Adrenal gland (tissue), 12 donors: ENCODE results near the gene SIL1. TPM values are rescaled to one million over a fixed set of nuclear protein-coding genes. Genes with fewer than 3 reads are reported as not detected.
A peak's percentile ranks its signal among the peaks of the same experiment; 100 is the strongest.

ENCODE experiments used
- DNase-seq, 7 donors: peaks; one replicate each; pipeline ENCODE4 v3.0.0-alpha.2; 2019 to 2020
- H3K27ac ChIP-seq, 5 donors: fragments of 200-600 bp; sonication (generic) in 4 of 5; 1 replicate in 3 of 5; 2 replicates in 2 of 5; pipeline versions ENCODE4 v1.5.1 to v1.8.0; 2016 to 2020; ENCODE audit warnings: mild to moderate bottlenecking in 1 of 5
- H3K27me3 ChIP-seq: fragments of 200-600 bp; 2 replicates; pipeline ENCODE4 v1.8.0; 2021
- H3K36me3 ChIP-seq, 2 donors: fragments of 200-600 bp; replicated peaks in 1 of 2; 1 replicate in 1 of 2; 2 replicates in 1 of 2; pipeline versions ENCODE4 v1.5.1 to v1.8.0; 2018 to 2022
- H3K4me1 ChIP-seq, 2 donors: fragments of 200-600 bp; replicated peaks in 1 of 2; 1 replicate in 1 of 2; 2 replicates in 1 of 2; pipeline versions ENCODE4 v1.5.1 to v1.8.0; 2018 to 2021
- H3K4me3 ChIP-seq, 4 donors: fragments of 200-600 bp; sonication (generic) in 3 of 4; one replicate each; pipeline ENCODE4 v1.5.1; 2016 to 2018
- H3K9me3 ChIP-seq, 3 donors: fragments of 200-600 bp; sonication (generic) in 1 of 3; replicated peaks in 1 of 3; 1 replicate in 2 of 3; 2 replicates in 1 of 3; pipeline versions ENCODE4 v1.5.1 to v1.8.0; 2016 to 2021
- POLR2A ChIP-seq, 2 donors: fragments of 450-650 bp; IDR thresholded peaks; one replicate each; pipeline ENCODE4 v1.6.1; 2017; ENCODE audit warnings: antibody characterized with exemption in 2 of 2, mild to moderate bottlenecking in 2 of 2, moderate library complexity in 1 of 2
- WGBS, 4 donors: extraction: QIAGEN DNeasy Blood & Tissue Kit in 2 of 4; methylation state at CpG; one replicate each; pipeline versions ENCODE4 v1.1.5 to v1.1.7; 2013 to 2017; 5-methylcytosine and 5-hydroxymethylcytosine counted together
- intact Hi-C, 2 donors: fragments of 100-400 bp; cut with DNase I; formaldehyde crosslinking; loops; one replicate each; pipeline versions ENCODE4 v1.14.1 to v1.15.0; 2022 to 2023
- polyA plus RNA-seq, 3 donors: library from polyadenylated mRNA; stranded (reverse); fragments of 200-250 nt in 2 of 3; fragments of 350-450 nt in 1 of 3; fragmentation: Illumina TruSeq in 1 of 3; extraction: RNeasy Lipid Tissue Mini Kit (QIAGEN cat#74804) in 1 of 3; gene quantifications; one replicate each; pipeline ENCODE4 v1.2.3, GENCODE V29; 2013 to 2014
- total RNA-seq, 9 donors: library from RNA; depleted of rRNA in 4 of 9; stranded (reverse); fragments of >200 nt in 4 of 9; fragments of 120-200 nt in 1 of 9; fragmentation: NEBNext Ultra II Directional in 1 of 9; extraction: Animal tissue kit (Norgen Biotek cat#: 25700) in 1 of 9; gene quantifications; one replicate each; pipeline versions ENCODE4 v1.1.0 to v1.2.4, GENCODE V29; 2013 to 2023
- TF ChIP-seq, protein P1 (sequence below), 6 experiments: fragments of 450-650 bp in 4 of 6; fragments of 200-600 bp in 2 of 6; sonication (generic) in 1 of 6; IDR thresholded peaks; 1 replicate in 5 of 6; 2 replicates in 1 of 6; pipeline versions ENCODE4 v1.5.1 to v1.8.0; 2016 to 2021; ENCODE audit warnings: antibody characterized with exemption in 6 of 6, mild to moderate bottlenecking in 2 of 6, moderate library complexity in 1 of 6
- donor health status: healthy with polysubstance abuse.
- donor health status: Bipolar disorder and iron deficiency.
- donor health status: DM: yes; HTN: yes; CAD: no.
- donor health status: DM: no; HTN: no; CAD: no.
- donor health status: DM: no; HTN: no; CAD: no.
- donor health status: DM: yes; HTN: yes; CAD: no.

The SIL1 gene
- total and polyA plus RNA-seq, 12 donors: 81.9 to 313 (median 142) TPM

- WGBS, 4 donors: 57 to 77% (median 74%) methylated on average over 1 of the region's 1 CpG
- Histone ChIP-seq H3K36me3 (no peaks in the 10 kb centered on the region), H3K4me3 (no peak overlapping the region), H3K9me3 (no peaks in the 10 kb centered on the region), H3K4me1 (peaks cover 6 to 49% of the 10 kb centered on the region in 2 donors), H3K27me3 (no peaks in the 10 kb centered on the region), H3K27ac (no peak overlapping the region)
- no peak for DNase-seq
- TF ChIP-seq, protein P1, sequence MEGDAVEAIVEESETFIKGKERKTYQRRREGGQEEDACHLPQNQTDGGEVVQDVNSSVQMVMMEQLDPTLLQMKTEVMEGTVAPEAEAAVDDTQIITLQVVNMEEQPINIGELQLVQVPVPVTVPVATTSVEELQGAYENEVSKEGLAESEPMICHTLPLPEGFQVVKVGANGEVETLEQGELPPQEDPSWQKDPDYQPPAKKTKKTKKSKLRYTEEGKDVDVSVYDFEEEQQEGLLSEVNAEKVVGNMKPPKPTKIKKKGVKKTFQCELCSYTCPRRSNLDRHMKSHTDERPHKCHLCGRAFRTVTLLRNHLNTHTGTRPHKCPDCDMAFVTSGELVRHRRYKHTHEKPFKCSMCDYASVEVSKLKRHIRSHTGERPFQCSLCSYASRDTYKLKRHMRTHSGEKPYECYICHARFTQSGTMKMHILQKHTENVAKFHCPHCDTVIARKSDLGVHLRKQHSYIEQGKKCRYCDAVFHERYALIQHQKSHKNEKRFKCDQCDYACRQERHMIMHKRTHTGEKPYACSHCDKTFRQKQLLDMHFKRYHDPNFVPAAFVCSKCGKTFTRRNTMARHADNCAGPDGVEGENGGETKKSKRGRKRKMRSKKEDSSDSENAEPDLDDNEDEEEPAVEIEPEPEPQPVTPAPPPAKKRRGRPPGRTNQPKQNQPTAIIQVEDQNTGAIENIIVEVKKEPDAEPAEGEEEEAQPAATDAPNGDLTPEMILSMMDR (IDR thresholded peaks at IDR 0.05): no peak
- TF ChIP-seq POLR2A (IDR thresholded peaks at IDR 0.05): no peak
- intact Hi-C loops: no loop called here
These were observed 12.6 kb downstream of the SIL1 start for GRCh38 chr5:139185589-139185988.

- no peak for TF ChIP-seq POLR2A (IDR thresholded peaks at IDR 0.05)
- TF ChIP-seq, protein P1 (IDR thresholded peaks at IDR 0.05): no peak
- Histone ChIP-seq H3K36me3 (no peaks in the 10 kb centered on the region), H3K4me1 (peaks cover 9 to 49% of the 10 kb centered on the region in 2 donors), H3K27ac (no peak overlapping the region), H3K4me3 (no peak overlapping the region), H3K9me3 (no peaks in the 10 kb centered on the region), H3K27me3 (no peaks in the 10 kb centered on the region)
- intact Hi-C loops: no loop called here
- no peak for DNase-seq
- 67 to 85% (median 77%) methylated on average over 2 of the region's 2 CpGs for WGBS, 4 donors
These were observed 14.7 kb downstream of the SIL1 start for GRCh38 chr5:139183502-139183901.

DNA sequence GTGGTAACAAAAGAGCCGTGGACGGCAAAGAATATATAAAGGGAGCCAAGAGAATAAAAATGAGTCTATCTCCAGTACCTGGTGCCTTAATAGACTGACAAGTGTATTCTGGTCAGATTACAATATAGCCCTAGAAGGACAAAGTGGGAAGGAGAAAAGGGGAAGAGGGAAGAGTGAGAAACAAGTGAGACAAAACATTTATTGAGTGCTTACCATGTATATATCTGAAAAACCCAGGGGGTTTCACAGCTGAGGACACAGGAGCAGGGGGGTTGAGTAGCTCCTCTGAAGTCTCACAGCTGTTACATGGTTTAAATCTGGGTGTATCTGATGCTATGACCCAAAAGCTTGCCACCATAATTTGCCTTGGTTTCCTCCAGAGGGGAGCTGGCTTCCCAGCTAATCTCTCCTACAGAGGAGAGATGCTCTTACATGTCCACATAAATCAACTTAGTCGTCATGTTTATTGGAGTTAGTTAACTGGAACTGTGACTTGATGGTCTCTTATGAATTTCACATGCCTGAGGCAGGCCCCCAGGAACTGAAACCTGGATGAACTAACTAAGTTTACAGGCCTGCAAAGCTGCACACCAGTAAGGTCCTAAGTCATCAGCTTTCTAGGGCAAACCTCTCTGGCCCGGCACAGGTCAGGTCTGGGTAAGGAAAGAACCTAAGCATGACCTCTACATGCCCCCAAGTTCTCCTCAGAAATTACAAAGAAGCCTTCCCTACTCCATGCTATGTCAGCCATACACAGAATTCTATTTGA is 15.5 kb downstream of the SIL1 start:
- Histone ChIP-seq H3K36me3 (no peaks in the 10 kb centered on the region), H3K27ac (no peak overlapping the region), H3K4me3 (no peak overlapping the region), H3K27me3 (no peaks in the 10 kb centered on the region), H3K4me1 (peaks cover 17 to 51% of the 10 kb centered on the region in 2 donors), H3K9me3 (no peaks in the 10 kb centered on the region)
- 79 to 90% (median 87%) methylated on average over 4 of the region's 4 CpGs for WGBS, 4 donors
- no peak for TF ChIP-seq POLR2A (IDR thresholded peaks at IDR 0.05)
- TF ChIP-seq, protein P1 (IDR thresholded peaks at IDR 0.05): no peak
- intact Hi-C loops: no loop called here
- no peak for DNase-seq

DNA sequence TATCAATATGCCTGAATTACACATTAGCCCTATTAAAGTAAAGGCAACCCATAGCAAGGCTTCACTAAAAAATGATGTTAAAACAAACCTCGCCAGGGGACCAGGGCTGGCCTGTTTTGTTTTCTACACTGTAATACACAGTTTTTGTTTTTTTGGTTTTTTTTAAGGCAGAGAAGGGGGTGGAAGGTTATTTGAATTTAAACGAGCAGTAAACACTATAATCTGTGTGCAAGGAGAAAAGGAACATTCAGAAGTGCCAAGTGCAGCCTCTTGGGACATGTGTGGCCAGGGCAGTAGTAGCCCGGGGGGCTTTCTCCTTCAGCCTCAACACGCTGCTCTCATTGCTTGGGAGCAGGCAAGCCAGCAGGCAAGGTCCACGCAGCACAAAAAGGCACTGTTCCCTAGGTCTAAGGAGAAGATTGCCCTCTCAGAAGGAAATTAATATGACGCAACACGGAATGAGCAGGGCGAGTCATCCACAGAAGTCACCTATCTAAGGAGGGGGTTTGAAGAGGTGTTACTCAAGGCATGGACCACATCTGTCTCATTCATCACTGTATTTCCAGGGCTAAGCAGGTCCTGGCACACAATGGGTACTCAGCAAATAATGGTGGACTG is 16.2 kb downstream of the SIL1 start:
- Histone ChIP-seq H3K4me1 (peaks cover 24 to 59% of the 10 kb centered on the region in 2 donors), H3K9me3 (no peaks in the 10 kb centered on the region), H3K36me3 (no peaks in the 10 kb centered on the region), H3K27me3 (no peaks in the 10 kb centered on the region), H3K4me3 (no peak overlapping the region), H3K27ac (peak overlapping the region in 1 of 5 donors; percentile 6)
- peak in 1 of 7 donors; percentile 16 for DNase-seq
- WGBS, 4 donors: 73 to 79% (median 76%) methylated on average over 7 to 8 of the region's 8 CpGs
- intact Hi-C loops: no loop called here
- no peak for TF ChIP-seq POLR2A (IDR thresholded peaks at IDR 0.05)
- TF ChIP-seq, protein P1 (IDR thresholded peaks at IDR 0.05): no peak
